Skin epidermis (tissue), 12 donors: ENCODE data around the gene NFYB.
"Not testable (repeated sequence)": the region's sequence is repeated elsewhere in the genome, so short reads cannot be mapped to it uniquely, and the experiment has no call there.

ENCODE experiments used
- H3K27ac ChIP-seq, 21 experiments: fragments of 200-600 bp; sonication (generic) in 11 of 21; one replicate each; pipeline ENCODE4 v1.5.0; 2020; ENCODE audit warnings: mild to moderate bottlenecking in 3 of 21, inconsistent platforms in 2 of 21, moderate library complexity in 2 of 21
- H3K4me3 ChIP-seq, 7 experiments: fragments of 200-600 bp; sonication (generic) in 2 of 7; one replicate each; pipeline ENCODE4 v1.5.0; 2020; ENCODE audit warnings: inconsistent platforms in 2 of 7, mild to moderate bottlenecking in 2 of 7, moderate library complexity in 1 of 7

Gene NFYB

DNA sequence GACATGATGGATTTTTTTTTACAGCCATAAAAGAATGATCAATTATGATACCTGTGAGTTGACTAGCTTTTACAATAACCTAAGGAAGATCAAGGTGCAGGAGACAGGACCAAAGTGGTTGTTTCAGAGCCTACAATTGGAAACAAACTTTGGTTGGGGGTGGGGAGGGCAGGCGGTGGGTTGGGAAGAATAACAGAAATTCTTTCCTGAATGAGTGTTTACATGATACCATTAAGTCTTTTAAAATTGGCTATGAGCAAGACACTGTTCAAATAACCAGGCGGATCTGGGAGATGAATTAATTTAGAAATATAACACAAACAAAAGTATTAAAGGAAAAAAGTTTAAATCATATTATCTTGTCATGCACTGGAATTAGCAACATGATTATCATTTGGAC lies 7.2 kb downstream of the NFYB start:
- no peak overlapping the region for H3K27ac ChIP-seq

DNA sequence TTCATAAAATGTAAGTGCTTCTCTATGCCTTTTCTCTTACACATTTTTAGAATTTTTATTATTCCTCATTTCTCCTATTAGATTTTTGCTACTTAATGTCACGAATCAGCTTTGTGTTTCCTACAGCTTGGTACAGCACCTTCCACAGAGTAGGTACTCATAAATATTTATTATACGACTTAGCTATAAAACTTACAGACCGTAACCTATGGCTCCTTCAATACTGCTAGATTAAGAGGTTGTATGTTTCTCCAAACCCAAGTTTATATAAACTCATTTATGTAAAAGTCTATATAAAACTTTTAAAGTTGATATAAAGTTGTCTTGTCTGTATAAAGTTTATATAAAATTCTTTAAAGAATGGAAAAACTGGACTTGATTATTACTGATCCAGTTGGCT lies 11.5 kb downstream of the NFYB start:
- H3K27ac ChIP-seq: no peak overlapping the region
- H3K4me3 ChIP-seq: no peak overlapping the region

More for the DNA sequence above, 7.2 kb downstream of the NFYB start:
- H3K4me3 ChIP-seq: no peak overlapping the region

DNA sequence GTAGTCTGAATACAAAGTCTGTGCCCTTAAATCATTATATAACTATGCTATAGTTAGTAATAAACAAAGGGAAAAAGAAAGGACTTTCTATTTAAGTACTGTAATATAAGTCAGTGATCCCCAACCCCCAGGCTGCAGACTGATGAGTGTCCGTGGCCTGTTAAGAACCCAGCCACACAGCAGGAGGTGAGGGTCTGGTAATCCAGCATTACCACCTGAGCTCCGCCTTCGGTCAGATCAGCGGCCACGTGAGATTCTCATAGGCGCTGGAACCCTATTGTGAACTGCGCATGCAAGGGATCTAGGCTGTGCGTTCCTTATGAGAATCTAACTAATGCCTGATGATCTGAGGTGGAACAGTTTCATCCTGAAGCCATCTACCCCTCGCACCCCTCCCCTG lies 15.7 kb downstream of the NFYB start:
- Histone ChIP-seq H3K27ac (no peak overlapping the region), H3K4me3 (no peak overlapping the region)

DNA sequence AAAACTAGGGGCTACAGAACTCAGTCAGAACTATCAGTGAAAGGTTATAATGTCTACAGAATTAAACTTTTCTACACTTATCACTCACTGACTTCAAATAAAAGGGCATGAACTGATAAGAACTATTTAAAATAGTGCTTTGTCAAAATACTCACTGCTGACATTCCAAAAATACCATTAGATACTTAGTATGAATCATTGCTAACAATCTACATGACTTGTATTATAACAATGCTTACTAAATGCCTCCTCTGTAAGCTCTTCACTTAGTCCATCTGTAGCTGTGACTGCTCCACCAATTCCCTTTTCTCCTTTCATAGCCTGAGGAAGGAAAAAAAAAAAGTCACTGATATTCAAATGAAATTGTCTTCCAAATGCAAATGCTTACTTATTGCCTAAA lies 17.0 kb downstream of the NFYB start:
- no peak overlapping the region for H3K27ac ChIP-seq
- H3K4me3 ChIP-seq: no peak overlapping the region

DNA sequence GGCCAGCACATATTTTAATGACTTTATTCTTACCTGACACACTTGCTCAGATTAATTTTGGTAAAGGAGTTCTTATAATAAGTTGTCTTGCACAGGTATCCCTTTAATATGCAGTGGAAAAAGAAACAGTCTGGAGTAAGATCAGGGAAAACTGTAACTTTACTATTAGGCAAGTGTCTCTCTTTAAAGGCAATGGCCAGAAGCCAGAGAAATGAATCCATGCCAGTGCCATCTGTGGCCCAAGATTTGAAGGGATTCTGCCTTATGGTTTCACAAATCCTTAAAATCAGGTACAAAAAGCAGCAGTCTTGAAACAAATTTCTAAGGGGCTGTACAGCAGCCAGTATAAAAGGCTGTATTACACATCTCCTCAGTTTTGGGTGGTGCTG lies 22.4 kb downstream of the NFYB start:
- Histone ChIP-seq H3K27ac (peak overlapping the region in 3 of 21 experiments; percentile 15 to 32 (median 18)), H3K4me3 (no peak overlapping the region)

DNA sequence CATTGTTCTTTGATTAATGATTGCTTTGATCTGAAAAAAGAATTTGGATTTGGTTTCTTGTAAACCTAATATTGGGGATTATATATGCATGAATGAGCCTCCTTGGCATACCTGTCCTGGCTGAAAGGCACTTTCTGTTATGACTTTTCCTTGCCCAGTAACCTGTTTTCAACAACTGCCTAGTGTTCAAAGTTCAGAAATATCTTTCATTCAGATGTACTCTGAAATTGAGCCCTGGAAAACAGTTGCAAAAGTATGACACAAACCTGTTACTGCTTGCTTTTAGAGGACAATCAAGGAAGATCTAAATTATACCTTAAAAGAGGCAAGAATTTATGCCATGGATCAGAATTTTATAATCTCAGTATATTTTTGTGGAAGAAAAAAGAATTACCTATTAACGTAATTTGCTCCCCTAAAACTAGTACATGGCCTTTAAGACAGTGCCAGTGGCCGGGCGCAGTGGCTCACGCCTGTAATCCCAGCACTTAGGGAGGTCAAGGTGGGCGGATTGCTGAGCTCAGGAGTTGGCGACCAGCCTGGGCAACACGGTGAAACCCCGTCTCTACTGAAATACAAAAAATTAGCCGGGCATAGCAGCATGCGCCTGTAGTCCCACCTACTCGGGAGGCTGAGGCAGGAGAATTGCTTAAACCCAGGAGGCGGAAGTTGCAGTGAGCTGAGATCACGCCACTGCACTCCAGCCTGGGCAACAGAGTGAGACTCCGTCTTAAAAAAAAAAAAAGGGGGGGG lies 23.0 kb downstream of the NFYB start:
- not testable (repeated sequence) for H3K4me3 ChIP-seq, H3K27ac ChIP-seq

DNA sequence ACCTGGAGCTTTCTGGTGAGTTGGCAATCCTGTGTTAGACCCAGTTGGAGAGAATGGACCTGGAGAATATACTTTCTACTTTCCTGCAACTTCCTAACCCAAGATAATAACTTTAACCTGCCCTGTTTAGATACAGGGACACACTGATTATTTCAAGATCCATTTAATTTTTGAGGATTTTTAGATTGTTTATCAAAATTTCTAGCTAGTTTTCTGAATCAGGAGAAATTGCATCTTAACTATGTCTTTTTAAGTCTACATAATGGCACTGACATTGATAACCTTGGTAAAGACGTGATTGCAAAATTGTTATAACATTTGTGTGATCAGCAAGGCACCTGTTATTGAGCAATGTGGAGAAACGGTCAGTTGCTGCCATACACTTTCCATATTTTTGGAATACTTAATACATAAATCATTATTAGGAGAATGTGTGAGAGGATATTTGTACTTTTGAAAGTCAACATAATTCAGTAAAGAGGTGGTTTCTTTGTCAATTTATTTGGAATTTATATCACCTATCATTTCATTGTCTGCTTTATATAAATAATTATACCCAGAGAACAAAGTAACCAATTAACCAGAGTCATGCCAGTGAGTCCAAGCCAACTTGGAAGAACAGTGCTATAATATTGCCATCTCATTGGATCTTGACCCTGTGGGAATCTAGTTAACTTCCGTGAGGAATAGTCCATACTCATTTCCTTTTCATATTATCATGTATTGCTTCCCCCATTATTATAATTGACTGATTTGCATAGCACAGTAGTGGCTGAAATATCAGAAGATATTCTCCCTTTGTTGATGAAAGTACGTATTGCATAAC lies 28.4 kb downstream of the NFYB start:
- Histone ChIP-seq H3K4me3 (no peak overlapping the region), H3K27ac (no peak overlapping the region)

DNA sequence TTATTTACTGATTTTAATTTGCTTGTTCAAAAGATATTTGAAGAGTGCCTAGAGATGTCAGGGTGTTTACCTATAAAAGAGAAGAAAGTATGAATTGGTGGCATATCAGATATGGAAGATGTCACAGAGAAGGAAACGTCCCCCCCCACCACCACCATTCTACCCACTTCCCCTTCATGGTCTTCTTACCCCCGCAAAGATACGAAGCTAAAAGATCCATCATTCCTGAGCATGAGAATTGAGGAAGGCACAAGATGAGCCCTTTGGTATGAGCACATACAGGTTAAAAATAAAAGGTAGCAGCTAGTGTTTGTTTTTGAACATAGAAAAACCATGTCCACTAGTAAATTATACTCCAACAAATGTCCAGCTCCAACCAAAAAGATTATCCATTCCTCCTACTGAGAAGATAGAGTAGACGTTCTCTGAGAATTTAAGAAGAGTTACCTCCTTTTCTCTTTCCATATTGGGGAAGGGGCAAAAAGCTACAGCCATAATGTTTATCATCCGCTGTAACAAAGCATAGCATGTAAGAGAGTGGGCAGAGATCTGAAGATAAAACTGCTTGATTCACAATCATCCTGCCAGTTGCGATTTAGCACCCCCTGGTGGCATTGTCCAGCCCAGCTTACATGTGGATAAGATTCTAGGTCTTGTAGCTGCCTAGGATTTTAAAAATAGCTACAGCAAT lies 29.1 kb downstream of the NFYB start:
- Histone ChIP-seq H3K27ac (no peak overlapping the region), H3K4me3 (no peak overlapping the region)

DNA sequence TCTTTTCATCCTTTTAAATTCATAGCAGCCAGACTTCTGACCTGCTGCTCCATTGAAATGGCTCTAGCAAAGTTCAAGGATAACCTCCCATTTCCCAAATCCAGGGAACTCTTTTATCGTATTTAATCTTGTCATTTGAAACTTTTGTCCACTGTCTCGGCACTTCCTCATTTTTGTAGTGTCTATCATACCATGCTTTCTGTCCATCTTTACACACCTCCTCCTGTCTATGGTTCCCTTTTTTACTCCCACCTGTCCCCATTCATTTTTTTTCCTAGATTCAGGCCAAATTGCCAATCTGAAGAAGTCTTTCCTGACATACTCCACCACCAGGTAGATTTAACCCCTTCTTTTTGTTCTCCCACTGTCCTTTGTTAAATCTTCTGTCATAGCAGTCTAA lies 31.0 kb downstream of the NFYB start:
- Histone ChIP-seq H3K4me3 (no peak overlapping the region), H3K27ac (no peak overlapping the region)

DNA sequence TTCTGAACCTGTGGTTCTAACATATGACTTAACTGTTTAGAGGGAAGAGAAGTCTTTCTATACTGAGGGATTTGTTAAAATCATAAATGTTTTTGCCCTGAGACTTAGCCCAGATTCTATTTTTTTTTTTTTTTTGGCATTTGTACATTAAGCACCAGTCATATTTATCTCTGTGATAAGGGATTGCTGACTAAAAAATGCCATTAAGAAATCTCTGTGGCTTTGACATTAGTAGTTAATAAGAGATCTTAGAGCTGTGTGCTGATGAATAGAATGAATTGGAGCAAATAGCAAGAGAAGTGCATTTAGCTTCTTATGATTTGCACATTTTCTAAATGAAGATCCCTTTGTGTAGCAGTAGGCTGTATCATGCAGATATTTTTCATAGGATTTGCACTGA lies 32.5 kb downstream of the NFYB start:
- no peak overlapping the region for H3K27ac ChIP-seq

DNA sequence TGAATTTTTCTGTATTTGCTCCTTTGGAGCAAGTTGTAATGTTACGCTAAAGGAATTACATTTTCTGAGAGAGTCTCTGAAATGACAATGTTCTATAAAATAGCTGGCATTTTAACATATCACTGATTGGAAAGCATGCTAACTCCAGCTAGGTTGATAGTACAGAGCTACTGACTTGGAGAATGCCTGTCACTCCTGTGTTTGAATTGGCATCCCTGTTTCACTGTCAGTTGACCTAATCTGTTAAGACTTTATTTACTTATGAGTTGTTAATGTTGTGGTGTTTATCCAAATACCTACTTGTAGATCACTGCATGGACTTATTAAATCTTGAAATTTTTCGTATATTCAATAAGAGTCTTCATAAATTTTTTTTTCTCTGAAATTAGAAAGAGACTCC lies 40.1 kb downstream of the NFYB start:
- H3K4me3 ChIP-seq: no peak overlapping the region
- no peak overlapping the region for H3K27ac ChIP-seq

More for the DNA sequence above, 32.5 kb downstream of the NFYB start:
- H3K4me3 ChIP-seq: no peak overlapping the region

DNA sequence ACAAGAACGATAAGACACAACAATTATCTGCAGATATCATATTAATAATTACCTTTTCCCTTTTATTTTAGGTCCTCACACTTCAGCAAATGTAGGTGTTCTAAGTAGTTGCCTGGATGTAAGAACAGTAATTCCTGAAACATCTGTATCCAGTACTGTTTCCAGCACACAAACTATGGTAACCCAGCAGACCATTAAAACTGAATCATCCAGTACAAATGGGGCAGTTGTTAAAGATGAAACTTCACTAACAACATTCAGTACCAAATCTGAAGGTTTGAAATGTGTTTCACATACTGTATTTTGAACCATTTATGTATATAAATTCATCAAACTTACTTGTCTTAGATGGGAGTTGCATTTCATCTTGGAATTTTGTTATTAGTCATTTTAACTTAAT lies 42.7 kb downstream of the NFYB start:
- no peak overlapping the region for H3K27ac ChIP-seq
- H3K4me3 ChIP-seq: no peak overlapping the region

DNA sequence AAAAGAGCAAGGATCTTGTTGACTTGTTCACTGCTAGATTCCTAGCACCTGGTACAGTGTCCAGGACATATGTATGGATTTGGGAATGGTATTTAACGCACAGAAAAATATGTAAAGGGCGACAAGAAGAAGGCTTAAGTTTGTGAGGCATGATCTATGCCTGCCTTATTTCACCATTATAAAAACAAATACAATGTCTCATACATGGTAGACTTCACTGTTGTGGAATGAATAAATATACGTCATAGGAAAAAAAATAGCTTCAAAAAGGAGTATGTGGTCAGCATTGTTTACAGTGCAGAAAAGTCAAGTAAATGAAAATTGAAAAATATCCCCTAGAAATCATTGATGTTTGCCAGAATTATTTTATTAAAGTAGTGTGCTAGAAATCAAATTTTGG lies 43.7 kb downstream of the NFYB start:
- H3K27ac ChIP-seq: no peak overlapping the region
- H3K4me3 ChIP-seq: no peak overlapping the region

DNA sequence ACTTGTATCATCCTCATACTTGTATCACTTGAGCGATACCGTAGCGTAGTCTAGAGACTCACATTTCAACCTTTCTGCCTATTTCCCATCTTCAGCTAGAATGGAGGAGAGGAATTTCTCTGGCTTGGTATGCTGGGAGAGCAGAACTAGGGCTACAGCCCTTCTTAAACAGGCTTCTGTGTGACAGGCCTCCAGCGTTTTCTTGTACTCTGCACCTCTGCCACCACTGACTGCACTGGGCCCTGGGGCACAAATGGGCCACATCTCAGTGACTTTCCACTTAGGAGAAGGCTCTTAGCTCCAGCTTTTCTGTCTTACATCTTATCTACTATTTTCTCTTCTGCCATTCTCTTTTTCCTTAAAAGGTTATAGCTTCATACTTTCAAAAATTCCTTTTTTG lies 46.9 kb downstream of the NFYB start:
- H3K4me3 ChIP-seq: no peak overlapping the region
- no peak overlapping the region for H3K27ac ChIP-seq

DNA sequence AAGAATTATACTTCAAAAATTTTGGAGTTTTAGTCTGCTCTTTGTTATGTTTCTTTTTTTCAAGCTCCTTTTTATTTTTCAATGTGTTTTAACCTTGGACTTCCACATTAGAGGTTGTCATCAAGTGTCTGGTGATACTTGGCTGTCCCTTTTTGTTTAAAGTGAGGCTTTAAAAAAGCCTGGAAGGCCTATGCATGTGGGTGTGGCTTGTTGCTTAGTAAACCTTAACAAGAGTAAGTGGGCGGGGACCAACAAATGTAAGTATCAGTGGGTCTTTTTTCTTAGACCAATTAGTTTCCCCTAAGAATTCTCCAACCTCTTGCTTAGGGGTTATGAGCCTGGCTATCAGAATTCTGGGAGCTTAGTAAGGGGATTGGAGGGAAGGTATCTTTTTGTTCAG lies 47.3 kb downstream of the NFYB start:
- no peak overlapping the region for H3K4me3 ChIP-seq

DNA sequence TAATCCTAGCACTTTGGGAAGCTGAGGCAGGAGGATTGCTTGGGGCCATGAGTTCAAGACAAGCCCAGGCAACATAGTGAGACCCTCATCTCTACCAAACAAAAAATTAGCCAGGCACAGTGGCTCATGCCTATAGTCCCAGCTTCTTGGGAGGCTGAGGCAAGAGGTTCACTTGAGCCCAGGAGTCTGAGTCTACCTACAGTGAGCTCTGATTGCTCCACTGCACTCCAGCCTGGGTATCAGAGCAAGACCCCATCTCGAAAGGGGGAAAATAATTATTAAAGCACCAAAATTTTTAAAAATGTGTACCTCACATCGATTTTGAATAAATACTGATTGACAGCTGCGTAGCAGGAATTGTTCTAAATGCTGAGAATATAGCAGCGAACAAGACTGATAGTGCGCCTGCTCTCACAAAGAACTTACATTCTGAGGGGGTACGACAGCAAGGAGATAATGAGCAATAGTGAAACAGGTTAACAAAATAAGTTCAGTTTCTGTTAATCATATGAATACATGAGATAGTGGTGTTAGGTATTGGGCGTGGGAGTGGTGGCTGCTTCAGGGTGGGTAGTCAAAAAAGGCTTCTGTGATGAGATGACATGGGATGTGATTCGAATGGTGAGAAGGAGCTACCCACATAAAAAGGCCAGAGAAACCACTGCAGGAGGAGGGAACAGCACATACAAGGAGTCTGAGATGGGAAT lies 54.1 kb downstream of the NFYB start:
- H3K4me3 ChIP-seq: no peak overlapping the region
- H3K27ac ChIP-seq: no peak overlapping the region

More for the DNA sequence above, 47.3 kb downstream of the NFYB start:
- H3K27ac ChIP-seq: no peak overlapping the region

DNA sequence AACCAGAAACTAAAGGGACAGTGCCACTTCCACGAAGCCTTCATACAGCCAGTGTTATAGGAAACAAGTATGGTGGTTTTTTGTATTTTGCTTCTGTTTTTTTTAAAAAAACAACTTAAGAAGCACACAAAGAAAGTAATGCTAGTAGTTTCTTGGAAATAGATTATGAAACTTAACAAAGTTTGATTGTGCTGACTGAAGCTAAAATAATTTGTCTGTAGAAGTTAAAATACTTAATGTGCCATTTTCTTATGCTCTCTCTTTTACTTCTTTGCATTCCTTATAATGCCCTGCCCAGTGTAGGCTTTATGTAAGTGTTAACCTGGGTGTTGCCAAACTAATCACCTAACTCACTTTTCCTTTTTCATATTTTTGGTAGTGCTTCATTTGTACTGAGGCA lies 57.2 kb downstream of the NFYB start:
- H3K4me3 ChIP-seq: no peak overlapping the region
- H3K27ac ChIP-seq: no peak overlapping the region

DNA sequence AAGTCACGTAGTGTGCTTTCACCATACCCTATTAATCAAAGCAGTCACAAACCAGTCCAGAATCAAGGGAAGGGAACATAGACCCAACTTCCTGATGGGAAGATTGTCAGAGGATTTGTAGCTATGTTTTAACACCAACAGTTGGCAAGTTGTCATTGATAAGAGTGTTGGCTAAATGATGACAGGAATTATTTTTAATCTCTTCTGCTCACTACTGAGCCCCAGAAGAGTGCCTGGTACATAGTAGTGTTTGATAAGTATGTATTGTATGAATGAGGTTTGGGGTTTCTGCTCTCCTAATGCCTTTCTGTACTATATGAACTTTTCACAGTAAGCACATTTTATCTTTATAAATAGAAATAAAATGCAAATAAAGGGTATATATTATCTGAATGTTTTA lies 59.0 kb downstream of the NFYB start:
- Histone ChIP-seq H3K27ac (no peak overlapping the region), H3K4me3 (no peak overlapping the region)

DNA sequence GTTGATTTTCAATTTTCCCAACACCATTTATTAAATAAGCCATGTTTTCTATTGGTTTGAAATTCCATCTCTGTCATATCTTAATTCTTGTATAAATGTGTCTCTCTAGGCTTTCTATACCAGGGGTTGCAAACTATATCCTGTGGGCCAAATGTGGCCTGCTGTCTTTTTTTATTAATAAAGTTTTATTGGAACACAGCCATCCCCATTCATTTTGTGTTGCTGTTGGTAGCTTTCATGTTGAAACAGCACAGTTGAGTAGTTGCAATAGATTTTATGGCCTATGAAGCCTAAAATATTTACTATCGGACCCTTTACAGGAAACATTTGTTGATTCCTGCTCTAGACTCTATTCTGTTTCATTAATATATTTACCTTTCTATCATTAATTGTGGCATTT lies 64.3 kb downstream of the NFYB start:
- H3K27ac ChIP-seq: no peak overlapping the region
- H3K4me3 ChIP-seq: no peak overlapping the region

DNA sequence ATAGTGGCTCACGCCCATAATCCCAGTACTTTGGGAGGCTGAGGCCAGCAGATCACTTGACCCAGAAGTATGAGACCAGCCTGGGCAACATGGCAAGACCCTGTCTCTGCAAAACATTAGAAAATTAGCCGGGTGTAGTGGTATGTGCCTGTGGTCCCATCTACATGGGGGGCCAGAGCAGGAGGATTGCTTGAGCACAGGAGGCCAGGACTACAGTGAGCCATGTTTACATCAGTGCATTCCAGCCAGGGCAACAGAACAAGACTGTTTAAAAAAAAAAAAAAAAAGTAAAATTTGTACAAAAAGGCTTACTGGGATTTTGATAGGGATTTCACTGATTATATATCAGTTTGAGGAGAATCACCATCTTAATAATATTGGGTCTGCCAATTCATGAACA lies 65.9 kb downstream of the NFYB start:
- H3K4me3 ChIP-seq: no peak overlapping the region
- no peak overlapping the region for H3K27ac ChIP-seq
